Measurements from ENCODE around the gene JSRP1.

Gene JSRP1

DNA sequence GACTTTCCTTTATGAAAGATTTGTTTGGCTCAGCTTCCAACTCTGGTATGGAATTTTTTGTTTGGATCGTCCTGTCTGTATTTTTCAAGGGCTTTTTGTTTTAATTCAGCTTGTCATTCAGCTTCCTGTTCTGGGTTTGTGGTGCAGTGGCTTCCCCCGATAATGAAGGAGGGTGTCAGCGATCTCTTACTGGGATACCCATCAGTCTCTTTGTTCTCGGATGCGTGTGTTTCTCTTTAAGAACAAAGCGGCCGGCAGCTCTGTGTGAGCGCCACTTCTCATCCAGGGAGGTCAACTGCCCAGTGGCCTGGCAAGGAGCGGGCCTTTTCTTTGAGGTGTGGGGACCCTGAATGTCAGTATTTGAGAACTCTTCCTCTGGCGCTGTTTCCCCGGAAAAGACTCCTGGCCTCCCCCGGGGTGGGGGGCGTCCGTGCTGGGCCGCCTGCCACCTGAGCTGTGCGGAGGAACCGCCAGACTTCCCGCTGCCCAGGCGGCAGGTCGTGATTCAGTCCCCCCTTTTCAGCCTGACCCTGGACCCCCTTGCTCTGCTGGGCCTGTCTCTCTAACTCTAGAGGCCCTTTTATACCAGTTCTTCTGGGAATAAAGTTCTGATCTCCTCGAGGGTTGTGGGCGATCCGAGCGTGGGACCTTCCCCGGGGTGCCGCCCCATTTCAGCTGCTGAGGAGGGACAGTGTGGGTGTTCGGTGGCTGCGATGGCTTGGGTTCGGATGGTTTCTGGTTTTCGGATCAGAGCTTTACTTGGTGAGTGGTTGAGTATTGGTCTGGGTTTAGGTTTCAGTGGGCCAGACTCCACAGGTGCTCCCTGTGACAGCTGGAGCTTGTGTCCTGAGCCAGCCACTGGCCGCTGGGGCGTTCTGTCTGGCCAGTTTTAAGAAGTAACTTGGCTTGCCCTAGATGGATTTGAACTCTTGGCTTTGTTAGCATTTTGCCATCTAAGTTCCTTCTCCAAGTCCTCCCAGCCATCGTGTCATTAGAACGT, 16.1 kb downstream of the JSRP1 start:
- in situ Hi-C loops (cut with HindIII; ENCODE audit: low sequenced_read_pairs): no loop called here
- H3K4me3 ChIP-seq (ENCODE audit: low read depth, low read length): peak overlapping the region; percentile 48
- TF ChIP-seq CTCF (IDR thresholded peaks at IDR 0.05; ENCODE audit: low read depth, low read length): no peak
- peak; percentile 51 for DNase-seq (ENCODE audit: low read depth, low spot score)

DNA sequence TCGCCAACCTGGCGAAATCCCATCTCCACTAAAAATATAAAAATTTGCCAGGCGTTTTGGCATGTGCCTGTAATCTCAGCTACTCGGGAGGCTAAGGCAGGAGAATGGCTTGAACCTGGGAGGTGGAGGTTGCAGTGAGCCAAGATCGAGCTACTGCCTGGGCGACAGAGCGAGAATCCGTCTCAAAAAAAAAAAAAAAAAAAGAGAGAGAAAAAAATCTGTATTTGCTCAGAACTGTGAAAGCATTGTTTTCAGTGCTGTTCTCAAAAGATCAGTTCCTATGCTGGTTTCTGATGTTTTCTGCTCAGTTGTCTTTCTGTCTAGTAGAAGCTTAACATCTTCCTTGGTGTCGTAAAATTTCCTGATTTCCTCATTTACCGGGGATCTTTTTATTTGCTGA, 17.0 kb downstream of the JSRP1 start:
- DNase-seq (ENCODE audit: low read depth, low spot score): no peak
- in situ Hi-C loops (cut with HindIII; ENCODE audit: low sequenced_read_pairs): no loop called here
- no peak for TF ChIP-seq CTCF (IDR thresholded peaks at IDR 0.05; ENCODE audit: low read depth, low read length)
- H3K4me3 ChIP-seq (ENCODE audit: low read depth, low read length): peak overlapping the region; percentile 48

DNA sequence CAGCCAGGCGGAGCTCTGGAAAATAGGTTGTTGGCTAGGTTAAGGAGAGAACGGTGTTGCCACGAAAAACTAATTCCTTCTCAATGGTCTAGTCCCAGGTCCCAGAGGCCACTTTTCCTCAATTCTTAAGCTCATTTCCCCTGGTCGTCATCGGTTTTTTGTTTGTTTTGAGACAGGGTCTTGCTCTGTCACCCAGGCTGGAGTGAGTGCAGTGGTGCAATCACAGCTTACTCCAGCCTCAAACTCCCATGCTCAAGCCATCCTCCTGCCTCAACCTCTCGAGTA, 18.4 kb downstream of the JSRP1 start:
- DNase-seq (ENCODE audit: low read depth, low spot score): no peak
- TF ChIP-seq CTCF (IDR thresholded peaks at IDR 0.05; ENCODE audit: low read depth, low read length): no peak
- in situ Hi-C loops (cut with HindIII; ENCODE audit: low sequenced_read_pairs): no loop called here
- H3K4me3 ChIP-seq (ENCODE audit: low read depth, low read length): peak overlapping the region; percentile 78

GRCh38 chr19:2237051-2237868, 19.0 kb downstream of the JSRP1 start:
- no peak for DNase-seq (ENCODE audit: low read depth, low spot score)
- TF ChIP-seq CTCF (IDR thresholded peaks at IDR 0.05; ENCODE audit: low read depth, low read length): no peak
- peak overlapping the region; percentile 78 for H3K4me3 ChIP-seq (ENCODE audit: low read depth, low read length)
- in situ Hi-C loops (cut with HindIII; ENCODE audit: low sequenced_read_pairs): no loop called here

GRCh38 chr19:2236314-2237050, 19.7 kb downstream of the JSRP1 start, which contains the start of the genes PLEKHJ1 and SF3A2:
PLEKHJ1 (minus strand) TSS chr19:2236329; CDS start chr19:2236248, 81 bp downstream.
SF3A2 (plus strand) TSS chr19:2236824; CDS start chr19:2243419, 6,595 bp downstream.
- peak within 1 kb of the TSS; percentile 78 for H3K4me3 ChIP-seq (ENCODE audit: low read depth, low read length)
- peak; percentile 97 for DNase-seq (ENCODE audit: low read depth, low spot score)
- TF ChIP-seq CTCF (IDR thresholded peaks at IDR 0.05; ENCODE audit: low read depth, low read length): peak; percentile 96
- in situ Hi-C loops (cut with HindIII; ENCODE audit: low sequenced_read_pairs): no loop called here

DNA sequence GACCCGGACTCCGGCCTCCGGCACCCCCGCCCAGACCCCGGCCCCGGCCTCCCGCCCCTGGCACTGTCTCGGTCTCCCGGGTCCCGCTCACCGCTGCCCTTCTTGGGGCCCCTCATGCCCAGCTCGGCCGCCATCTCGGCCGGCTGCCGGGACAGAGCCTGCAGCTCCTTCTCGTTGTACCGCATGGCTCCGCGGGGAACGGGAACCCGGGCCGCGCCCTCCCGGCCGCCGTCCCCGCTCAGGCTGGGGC, 20.2 kb downstream of the JSRP1 start:
- no peak for TF ChIP-seq CTCF (IDR thresholded peaks at IDR 0.05; ENCODE audit: low read depth, low read length)
- in situ Hi-C loops (cut with HindIII; ENCODE audit: low sequenced_read_pairs): no loop called here
- H3K4me3 ChIP-seq (ENCODE audit: low read depth, low read length): peak overlapping the region; percentile 78
- DNase-seq (ENCODE audit: low read depth, low spot score): no peak

All from astrocyte of the spinal cord (primary cell).